HG02870 (cell line): ENCODE measurements around the gene ZNF197.
A peak's percentile ranks its signal among the peaks of the same experiment; 100 is the strongest.
"Not testable (repeated sequence)": the region's sequence is repeated elsewhere in the genome, so short reads cannot be mapped to it uniquely, and the experiment has no call there.

Experiments
- ATAC-seq: cut with Tn5 transposase; IDR thresholded peaks from one replicate; pipeline ENCODE4 v1.9.1; 2021; ENCODE audit warnings: mild to moderate bottlenecking, moderate library complexity; ENCODE audit not compliant: unreplicated experiment

ZNF197 gene

GRCh38 chr3:44659434-44659833 lies 34.6 kb downstream of the ZNF197 start:
- no peak for ATAC-seq

GRCh38 chr3:44661189-44661588 lies 36.4 kb downstream of the ZNF197 start:
- ATAC-seq: no peak

DNA sequence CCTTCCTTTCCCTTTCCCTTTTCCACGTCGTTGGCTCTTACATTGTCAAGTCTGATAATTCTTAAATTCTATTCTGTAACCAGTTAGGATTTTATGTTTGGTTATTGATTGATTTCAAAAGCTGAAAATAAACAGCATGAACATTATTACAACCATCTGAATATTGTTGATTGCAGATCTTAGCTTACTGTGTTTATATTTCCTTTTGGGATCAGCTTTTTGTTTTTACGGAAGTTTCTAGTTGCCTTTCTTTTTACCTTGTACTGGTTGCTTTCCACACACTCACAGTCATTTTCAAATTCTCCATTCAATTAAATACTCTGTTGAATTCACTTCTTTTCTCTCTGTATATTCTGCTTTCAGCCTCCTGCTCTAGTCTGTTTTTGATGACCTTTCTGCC lies 40.3 kb downstream of the ZNF197 start:
- no peak for ATAC-seq

DNA sequence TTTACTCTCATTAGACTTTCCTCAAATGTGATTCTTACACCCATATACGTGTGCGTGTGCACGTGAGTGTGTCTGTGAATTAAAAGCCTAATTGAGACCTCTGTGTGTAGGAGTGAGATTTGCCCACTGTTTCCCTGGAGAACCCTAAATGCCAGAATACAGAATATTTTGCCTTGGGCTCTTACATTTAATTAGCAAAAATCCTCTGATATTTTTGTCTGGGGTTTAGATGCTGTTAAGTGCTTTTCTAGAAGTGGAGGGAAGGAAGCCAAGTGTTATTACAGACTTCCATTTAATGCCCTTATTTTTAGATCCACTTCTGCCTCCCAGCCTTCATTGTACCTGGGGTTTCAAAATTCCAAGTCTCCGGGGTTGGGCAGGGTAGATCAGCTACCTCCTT lies 41.5 kb downstream of the ZNF197 start:
- ATAC-seq: no peak

DNA sequence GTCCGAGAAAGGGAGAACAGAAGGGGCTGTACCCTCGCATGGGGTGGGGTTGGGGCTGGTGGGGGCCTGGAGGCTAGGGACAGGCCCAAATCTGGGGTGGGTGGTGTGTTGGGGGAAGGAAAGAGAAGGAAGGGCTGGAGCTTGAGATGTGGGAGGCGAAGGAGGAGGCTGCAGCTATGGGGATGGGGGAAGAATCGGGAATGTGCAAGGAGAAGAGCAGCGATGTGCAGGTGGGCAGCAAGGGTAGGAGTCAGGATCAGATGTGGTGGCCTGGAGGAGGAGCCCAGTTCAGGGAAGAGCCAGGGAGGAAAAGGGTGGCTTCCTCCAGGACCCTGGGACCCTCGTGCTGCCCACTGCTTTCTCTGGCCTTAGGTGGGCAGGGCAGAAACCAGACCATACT lies 44.9 kb downstream of the ZNF197 start:
- no peak for ATAC-seq

- ATAC-seq: not testable (repeated sequence)
These were observed 48.6 kb downstream of the ZNF197 start for GRCh38 chr3:44673466-44673865.

DNA sequence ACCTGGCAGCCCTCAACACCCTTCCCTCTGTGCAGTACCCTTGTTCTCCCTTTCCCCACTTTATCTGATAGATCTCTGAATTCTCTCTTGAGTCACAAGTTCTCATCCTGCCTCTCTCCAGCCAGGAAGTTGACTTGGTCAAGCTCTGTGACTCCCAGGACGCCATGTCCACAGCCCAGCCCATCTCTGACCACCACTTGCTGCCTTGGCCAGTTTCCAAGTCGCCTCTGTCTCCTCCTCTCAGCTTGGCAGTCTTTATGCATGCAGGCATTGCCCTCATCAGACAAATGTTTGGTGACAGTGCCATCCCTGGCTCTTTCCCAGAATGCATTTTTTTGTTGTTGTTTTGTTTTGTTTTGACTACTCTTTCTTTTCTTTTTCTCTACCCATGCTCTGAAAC lies 49.4 kb downstream of the ZNF197 start:
- ATAC-seq: no peak

GRCh38 chr3:44678480-44679116 lies 53.8 kb downstream of the ZNF197 start:
- no peak for ATAC-seq

- ATAC-seq: no peak
These were observed 56.2 kb downstream of the ZNF197 start for GRCh38 chr3:44680921-44681455.

- no peak for ATAC-seq
These were observed 57.5 kb downstream of the ZNF197 start for GRCh38 chr3:44682182-44682896.

DNA sequence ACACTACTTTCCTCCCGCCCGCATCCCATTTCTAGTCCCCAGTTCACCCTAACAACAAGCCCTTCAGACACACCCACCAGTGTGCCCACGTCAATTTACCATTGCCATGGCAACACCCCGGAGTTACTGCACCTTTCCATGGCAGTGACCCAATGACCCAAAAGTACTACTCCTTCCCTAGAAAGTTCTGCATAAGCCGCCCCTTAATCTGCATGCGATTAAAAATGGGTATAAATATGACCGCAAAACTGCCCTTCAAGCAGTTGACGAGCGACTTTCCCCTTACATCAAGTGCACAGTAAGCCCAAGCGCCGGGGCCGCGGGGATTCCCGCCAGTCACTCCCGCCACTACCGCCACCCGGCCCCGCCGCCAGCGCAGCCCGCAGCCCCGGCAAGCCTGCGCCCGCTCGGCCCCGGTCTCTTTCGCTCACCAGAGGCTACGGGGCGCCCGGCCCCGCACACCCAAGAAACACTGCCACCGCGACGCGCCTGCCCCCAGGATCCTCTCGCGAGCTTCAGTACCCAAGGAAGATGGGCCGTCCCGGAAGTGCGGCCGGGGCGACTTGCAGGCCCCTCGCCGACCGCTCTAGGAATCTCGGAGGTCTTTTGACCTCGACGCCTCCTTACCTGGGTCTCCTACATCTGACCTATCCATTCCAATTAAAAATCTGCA lies 60.4 kb downstream of the ZNF197 start:
- peak; percentile 57 for ATAC-seq

- ATAC-seq: no peak
These were observed 63.1 kb downstream of the ZNF197 start for GRCh38 chr3:44687898-44688297.
